Epithelial cell of prostate (primary cell): ENCODE measurements around the gene ALDH3B2.
"Not testable (repeated sequence)": the region's sequence is repeated elsewhere in the genome, so short reads cannot be mapped to it uniquely, and the experiment has no call there.

Experiments
- DNase-seq: peaks from one replicate; pipeline ENCODE4 v3.0.0-alpha.2; 2011; ENCODE audit warnings: low read depth, low spot score
- H3K27ac ChIP-seq: fragments of 450-650 bp; 2 replicates; pipeline ENCODE4 v1.5.1; 2017; ENCODE audit warnings: mild to moderate bottlenecking

Gene ALDH3B2

DNA sequence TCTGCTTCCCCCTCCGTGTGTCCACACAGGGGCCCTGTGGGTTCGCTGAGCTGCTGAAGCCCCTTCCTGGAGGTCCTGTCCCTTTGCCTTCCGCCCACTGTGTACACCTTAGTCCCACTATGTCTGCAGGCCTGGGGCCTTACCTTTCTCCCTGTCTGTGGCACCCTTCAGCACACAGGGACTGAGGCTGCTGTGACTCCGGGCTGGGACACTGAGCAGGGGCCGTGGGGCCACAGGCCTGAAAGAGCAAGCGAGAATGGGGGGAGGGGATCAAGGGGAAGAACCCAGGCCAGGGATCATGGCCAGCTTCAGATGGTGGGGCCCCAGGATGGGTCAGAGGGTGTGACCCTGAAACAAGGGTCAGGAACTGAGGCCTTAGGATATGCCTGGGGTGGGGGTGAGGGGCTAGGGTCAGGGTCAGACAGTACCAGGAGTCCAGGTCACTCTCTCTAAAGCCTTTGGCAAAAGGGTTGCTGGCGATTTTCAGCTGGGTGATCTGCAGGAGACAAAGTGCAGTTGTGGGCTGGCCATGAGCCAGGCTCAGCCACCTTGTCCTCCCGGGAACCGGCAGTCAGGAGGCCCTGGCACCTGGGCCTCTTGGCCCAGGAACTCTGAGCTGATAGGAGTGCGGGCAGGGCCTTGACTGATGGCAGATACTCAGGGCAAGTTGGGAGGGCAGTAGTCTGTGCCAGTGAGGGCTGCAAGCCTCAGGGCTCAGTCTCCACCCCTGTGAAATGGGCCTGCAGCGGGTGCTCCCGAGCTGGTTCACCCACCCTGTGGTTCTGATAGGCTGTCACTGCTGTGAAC lies 42.0 kb downstream of the ALDH3B2 start:
- DNase-seq, result no peak
- H3K27ac ChIP-seq, result no peak overlapping the region

DNA sequence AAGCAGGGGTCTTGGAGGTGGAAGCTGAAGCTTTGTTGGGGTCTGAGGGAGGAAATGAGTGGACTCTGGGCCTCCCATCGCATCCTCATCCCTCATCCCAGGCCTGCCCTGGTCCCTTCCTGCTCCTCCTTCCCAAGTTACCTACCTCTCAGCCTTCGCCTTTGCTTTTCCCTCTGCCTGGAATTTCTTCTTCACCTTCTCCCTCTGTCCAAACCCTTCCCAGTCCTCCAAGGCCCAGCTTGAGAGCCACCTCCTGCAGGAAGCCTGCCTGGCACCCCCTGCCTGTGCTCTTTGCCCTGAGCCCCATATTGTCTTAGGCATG lies 42.6 kb downstream of the ALDH3B2 start:
- DNase-seq, result no peak

DNA sequence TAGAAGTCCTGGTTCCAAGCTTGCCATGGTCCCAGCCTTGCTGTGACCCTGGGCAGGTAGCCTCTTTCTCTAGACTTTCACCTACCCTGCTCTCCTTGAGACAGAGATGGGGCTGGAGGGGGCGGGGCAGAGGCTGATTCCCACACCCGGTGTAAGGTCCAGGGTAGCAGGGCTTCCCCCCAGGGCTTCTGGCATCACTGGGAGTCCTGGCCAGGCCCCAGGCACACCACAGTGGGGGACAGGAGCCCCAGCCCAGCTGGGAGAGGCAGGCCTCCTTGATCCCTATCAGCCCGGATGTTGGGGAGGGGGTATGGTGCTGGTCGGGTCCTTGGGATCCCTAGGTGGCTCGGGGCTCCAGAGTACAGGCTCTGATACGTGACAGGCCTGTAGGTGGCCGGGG lies 43.0 kb downstream of the ALDH3B2 start:
- H3K27ac ChIP-seq, result no peak overlapping the region
- no peak for DNase-seq

More for the DNA sequence above, 42.6 kb downstream of the ALDH3B2 start:
- no peak overlapping the region for H3K27ac ChIP-seq

DNA sequence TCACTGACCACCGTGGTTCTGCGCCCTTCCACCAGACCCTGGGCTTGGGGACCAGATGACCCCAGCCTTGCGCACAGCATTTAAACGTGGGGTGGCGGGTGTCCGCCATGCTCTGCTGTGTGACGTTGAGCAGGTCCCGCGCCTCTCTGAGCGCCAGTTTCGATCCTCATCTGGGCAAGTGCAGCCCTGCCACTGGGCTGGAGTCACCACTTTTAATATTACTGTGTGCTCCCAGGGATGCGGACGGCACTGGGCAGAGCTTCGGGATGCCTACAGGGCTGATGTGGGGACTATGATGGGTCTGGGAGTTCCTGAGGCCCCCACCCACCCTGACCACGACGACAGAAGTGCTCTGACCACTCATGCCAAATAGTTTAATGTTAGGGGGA lies 43.5 kb downstream of the ALDH3B2 start:
- DNase-seq, result no peak
- peak overlapping the region; percentile 77 for H3K27ac ChIP-seq

DNA sequence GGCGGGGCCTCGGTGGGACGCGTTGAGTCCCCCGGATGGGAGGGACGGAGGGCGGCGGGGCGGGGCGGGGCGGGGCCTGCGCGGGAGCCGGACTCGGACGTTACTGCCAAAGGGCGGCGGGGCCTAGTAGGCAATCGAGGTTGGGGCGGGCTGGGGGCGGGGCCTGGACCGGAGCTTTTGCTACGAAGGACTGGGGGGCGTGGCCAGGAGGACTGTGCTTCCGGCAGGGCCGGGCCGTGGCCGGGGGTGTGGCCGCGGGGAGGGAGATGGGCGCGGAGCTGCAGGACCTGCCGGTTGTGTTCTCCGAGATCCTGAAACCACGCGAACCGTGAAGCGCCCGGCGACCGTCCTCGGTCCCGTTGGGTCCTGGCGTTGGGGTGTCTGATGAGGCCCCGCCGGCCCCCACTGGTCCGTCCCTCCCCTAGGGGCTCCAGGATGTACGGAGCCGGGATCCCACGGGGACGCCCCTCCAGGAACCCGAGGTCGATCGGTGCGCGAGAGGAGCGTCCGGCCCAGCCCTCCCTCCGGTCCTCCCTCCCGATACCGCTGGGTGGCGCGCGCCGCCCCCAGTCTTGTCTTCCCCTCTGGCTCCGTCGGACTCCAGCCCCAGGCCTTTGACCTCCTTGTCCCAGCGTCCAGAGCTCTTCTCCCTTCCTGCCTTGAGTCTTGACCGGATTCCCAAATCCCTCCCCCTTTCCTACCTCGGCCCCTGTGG lies 44.0 kb downstream of the ALDH3B2 start:
- DNase-seq, result peak; percentile 79
- peak overlapping the region; percentile 77 for H3K27ac ChIP-seq

DNA sequence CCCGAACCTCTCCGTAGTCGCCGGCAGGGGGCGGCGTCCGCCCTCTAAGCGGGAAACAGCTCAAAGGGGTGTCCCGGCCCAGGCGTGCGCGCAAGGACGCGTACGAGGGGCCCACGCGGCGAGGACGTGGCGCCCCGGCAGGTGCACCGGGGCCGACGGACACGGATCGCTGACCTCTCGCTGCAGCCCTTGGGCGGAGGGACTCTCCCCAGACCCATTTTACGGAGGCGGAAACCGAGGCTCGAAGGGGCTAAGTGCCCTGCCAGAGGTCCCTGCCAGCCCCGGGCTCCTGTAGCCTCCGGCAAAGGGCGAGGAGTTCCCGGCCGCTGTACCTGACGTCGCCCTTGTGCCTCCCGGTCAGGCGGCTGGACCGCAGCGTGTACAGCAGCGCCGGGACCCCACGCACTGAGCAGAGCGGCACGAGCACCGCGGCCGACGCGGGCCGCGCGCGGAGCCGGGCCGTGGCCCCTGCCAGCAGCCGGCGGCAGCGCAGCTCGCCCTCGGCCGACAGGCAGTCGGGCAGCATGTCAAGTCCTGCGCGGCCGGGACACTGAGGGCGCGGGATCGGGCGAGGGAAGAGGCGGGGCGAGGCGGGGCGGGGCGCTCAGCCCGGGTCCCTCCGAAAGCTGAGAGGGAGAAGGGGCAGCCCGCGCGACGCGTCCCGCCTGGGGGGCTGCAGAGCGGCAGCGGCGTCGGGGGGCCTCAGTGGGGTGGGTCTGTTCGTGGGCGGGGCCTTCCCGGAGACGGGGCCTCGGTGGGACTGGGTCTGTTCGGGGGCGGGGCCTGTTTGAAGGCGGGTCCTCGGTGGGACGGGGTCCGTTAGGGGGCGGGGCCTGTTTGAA lies 44.8 kb downstream of the ALDH3B2 start, which contains the start of gene NUDT8:
NUDT8 (minus strand) TSS at position 552 of the 842 bp plus-strand sequence; CDS start at position 526, 26 bp downstream.
- no peak for DNase-seq
- peak within 1 kb of the TSS; percentile 77 for H3K27ac ChIP-seq

DNA sequence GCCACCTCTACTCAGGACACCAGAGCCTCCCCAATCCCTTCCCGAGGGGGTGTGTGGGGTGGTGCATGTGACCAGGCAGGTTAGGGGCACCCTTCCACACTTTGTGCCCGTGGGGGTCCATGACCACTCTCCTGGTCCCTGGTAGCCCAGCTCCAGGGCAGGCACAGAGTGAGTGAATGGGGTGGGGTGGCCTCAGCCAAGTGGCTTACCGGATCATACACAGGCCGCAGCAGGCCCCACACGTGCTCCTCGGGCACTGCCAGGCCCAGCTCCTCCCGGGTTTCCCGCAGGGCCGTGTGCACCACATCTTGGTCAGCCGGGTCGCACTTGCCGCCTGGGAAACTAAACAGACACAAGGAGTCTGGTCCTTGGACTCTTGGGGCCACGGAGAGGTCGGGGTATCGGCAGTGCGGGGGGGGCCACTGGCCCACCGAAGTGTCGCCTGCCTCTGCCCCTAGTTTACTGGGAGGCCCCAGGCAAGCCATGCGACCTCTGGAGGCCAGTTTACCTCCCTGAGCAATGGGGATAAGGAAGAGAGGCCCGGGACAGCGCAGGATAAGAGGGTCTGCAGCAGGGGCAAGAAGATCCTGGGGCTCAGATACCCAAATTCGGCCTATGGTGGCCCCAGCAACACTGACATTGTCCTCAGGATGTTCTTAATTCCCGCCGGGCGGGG lies 45.6 kb downstream of the ALDH3B2 start:
- DNase-seq, result no peak
- no peak overlapping the region for H3K27ac ChIP-seq

DNA sequence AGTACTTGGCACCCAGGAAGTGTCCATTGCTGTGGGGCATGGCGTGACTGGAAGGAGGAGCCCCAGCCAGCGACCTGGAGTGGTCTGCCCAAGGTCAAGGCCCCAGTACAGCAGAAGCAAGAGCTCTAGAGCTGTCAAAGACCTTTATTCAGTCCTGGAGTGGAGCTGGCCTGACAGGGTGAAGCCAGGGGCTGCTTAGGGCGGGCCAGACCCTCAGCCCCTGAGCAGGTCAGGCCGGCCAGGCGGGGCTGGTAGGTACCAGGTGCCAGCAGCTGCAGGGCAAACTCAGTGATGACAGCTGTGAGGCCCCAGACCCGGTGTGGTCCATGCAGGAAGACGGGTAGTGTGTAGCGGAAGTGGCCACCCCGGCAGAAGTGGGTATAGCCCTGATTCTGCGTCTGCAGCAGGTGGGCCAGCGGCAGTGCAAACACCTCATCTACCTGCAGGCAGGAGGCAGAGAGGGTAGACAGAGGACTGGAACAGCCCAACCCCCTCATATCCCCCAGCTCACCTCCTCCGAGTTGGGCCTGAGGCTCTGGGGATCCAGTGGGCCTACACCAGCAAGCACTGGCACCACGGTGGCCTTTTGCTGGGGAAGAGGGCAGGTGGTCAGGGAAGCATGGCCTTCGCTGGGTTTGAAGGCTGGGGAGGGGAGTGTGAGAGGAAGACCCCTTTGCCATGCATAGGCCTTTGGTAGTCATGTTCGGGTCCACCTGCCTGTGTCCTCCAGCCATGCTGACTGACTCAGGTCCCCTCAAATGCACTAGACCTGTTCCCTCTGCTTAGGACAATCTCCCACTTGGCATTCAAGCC lies 46.4 kb downstream of the ALDH3B2 start:
- H3K27ac ChIP-seq, result no peak overlapping the region
- DNase-seq, result no peak

DNA sequence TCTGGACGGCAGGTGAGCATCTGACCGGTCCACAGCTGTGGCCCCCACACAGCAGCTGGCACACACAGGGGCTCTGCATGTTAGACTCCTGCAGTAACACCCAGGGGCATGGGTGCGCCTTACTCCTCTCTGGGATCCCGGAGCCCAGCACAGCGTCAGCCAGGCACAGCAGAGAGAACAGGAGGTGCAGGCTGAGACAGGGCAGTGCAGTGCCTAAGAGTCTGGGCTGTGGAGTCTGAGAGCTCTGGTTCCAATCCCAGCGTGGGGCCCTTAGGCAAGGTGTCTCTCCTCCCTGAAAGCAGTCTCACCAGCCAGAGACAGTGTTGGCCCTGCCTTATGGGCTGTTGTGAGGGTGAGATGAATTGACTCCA lies 47.0 kb downstream of the ALDH3B2 start:
- DNase-seq, result no peak
- H3K27ac ChIP-seq, result no peak overlapping the region

DNA sequence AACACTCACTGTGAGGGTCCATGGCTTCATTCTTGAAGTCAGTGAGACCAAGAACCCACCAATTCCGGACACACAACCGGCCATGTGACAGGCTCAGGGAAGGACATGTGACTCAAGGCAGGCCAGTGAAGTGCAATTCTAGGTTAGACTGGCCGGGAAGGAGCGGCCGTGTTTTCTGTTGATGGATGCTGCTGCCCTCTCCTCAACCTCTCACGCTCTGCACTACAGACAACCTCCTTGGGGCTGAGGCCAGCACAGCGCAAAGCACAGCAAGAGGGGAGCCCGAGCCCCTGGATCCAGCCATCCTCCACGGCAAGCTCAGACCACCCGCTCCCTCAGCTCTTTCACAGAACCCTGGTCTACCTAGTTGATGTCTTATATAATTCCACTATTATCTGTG lies 47.5 kb downstream of the ALDH3B2 start:
- H3K27ac ChIP-seq, result no peak overlapping the region

DNA sequence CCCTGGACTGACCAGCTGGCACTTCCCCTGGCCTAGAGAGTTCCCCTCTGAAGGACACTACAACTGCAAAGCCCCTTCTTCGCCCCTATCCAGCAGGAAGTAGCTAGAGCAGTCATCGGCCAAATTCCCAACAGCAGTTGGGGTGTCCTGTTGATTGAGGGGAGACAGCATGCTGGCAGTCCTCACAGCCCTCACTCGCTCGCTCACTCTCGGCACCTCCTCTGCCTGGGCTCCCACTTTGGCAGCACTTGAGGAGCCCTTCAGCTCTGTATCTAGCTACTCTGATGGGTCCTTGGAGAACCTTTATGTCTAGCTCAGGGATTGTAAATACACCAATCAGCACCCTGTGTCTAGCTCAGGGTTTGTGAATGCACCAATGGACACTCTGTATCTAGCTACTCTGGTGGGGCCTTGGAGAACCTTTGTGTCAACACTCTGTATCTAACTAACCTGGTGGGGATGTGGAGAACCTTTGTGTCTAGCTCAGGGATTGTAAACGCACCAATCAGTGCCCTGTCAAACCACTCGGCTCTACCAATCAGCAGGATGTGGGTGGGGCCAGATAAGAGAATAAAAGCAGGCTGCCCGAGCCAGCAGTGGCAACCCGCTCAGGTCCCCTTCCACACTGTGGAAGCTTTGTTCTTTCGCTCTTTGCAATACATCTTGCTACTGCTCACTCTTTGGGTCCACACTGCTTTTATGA lies 48.1 kb downstream of the ALDH3B2 start:
- H3K27ac ChIP-seq, DNase-seq: not testable (repeated sequence)

More for the DNA sequence above, 47.5 kb downstream of the ALDH3B2 start:
- DNase-seq, result no peak

DNA sequence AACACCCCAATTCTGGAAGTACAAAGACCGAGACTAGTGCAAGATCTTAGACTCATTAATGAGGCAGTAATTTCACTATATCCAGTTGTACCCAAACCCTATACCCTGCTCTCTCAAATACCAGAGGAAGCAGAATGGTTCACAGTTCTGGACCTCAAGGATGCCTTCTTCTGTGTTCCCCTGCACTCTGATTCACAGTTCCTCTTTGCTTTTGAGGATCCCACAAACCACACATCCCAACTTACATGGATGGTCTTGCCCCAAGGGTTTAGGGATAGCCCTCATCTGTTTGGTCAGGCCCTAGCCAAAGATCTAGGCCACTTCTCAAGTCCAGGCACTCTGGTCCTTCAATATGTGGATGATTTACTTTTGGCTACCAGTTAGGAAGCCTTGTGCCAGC lies 50.6 kb downstream of the ALDH3B2 start:
- not testable (repeated sequence) for DNase-seq, H3K27ac ChIP-seq

DNA sequence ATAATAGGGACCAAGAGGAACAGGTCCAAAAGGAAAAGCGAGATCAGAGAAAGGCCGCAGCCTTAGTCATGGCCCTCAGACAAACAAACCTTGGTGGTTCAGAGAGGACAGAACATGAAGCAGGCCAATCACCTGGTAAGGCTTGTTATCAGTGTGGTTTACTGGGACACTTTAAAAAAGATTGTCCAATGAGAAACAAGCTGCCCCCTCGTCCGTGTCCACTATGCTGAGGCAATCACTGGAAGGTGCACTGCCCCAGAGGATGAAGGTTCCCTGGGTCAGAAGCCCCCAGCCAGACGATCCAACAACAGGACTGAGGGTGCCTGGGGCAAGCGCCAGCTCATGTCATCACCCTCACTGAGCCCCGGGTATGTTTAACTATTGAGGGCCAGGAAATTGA lies 51.5 kb downstream of the ALDH3B2 start:
- not testable (repeated sequence) for H3K27ac ChIP-seq, DNase-seq

DNA sequence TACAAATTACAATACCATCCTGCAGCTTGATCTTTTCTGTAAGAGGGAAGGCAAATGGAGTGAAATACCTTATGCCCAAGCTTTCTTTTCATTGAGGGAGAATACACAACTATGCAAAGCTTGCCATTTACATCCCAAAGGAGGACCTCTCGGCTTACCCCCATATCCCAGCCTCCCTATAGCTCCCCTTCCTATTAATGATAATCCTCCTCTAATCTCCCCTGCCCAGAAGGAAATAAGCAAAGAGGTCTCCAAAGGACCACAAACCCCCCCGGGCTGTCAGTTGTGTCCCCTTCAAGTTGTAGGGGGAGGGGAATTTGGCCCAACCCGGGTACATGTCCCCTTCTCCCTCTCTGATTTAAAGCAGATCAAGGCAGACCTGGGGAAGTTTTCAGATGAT lies 52.5 kb downstream of the ALDH3B2 start:
- not testable (repeated sequence) for DNase-seq, H3K27ac ChIP-seq

DNA sequence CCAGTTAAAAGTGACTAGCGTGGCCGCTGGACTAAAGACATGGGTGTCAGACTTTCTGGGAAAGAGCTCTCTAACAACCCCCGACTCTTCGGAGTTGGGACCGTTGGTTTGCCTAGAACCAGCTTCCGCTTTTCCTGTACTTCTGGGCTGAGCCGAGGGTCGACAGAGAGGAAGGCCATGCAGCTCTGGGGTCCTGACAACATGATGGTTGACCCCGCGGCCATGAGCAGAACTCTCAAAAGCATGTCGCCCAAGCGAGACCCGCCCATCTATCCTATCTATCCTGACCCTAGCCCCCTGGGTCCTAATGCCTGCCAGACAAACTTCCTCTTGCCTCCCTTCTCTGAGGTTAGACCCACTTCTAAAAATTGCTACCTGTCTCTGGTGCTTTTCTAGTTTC lies 53.8 kb downstream of the ALDH3B2 start:
- DNase-seq, result not testable (repeated sequence)

DNA sequence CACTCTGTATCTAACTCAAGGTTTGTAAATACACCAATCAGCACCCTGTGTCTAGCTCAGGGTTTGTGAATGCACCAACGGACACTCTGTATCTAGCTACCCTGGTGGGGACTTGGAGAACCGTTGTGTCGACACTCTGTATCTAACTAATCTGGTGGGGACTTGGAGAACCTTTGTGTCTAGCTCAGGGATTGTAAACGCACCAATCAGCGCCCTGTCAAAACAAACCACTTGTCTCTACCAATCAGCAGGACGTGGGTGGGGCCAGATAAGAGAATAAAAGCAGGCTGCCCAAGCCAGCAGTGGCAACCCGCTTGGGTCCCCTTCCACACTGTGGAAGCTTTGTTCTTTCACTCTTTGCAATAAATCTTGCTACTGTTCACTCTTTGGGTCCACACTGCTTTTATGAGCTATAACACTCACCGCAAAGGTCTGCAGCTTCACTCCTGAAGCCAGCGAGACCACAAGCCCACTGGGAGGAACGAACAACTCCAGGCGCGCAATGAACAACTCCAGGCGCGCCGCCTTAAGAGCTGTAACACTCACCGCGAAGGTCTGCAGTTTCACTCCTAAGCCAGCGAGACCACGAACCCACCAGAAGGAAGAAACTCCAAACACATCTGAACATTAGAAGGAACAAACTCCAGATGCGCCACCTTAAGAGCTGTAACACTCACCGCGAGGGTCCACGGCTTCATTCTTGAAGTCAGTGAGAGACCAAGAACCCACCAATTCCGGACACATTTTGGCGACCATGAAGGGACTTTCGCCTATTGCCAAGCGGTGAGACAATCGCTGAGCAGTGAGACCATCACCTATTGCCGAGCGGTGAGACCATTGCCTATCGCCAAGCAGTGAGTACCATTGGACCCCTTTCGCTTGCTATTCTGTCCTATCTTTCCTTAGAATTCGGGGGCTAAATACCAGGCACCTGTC lies 54.5 kb downstream of the ALDH3B2 start:
- not testable (repeated sequence) for H3K27ac ChIP-seq, DNase-seq

More for the DNA sequence above, 53.8 kb downstream of the ALDH3B2 start:
- H3K27ac ChIP-seq, result not testable (repeated sequence)

DNA sequence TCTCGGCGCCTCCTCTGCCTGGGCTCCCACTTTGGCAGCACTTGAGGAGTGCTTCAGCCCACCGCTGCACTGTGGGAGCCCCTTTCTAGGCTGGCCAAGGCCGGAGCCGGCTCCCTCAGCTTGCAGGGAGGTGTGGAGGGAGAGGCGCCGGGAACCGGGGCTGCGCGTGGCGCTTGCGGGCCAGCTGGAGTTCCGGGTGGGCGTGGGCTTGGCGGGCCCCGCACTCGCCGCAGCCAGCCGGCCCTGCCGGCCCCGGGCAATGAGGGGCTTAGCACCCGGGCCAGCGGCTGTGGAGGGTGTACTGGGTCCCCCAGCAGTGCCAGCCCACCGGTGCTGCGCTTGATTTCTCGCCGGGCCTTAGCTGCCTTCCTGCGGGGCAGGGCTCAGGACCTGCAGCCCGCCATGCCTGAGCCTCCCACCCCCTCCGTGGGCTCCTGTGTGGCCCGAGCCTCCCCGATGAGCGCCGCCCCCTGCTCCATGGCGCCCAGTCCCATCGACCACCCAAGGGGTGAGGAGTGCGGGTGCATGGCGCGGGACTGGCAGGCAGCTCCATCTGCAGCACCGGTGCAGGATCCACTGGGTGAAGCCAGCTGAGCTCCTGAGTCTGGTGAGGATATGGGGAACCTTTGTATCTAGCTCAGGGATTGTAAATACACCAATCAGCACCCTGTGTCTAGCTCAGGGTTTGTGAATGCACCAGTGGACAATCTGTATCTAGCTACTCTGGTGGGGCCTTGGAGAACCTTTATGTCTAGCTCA lies 55.3 kb downstream of the ALDH3B2 start:
- not testable (repeated sequence) for H3K27ac ChIP-seq, DNase-seq
